HEK293 (cell line): ENCODE data around the gene CISD1.

Experiments
- HOXA7 ChIP-seq: sonication (generic); formaldehyde crosslinking; IDR thresholded peaks from 2 replicates; pipeline ENCODE4 v1.8.1; 2022; ENCODE audit warnings: missing genetic modification reagents, borderline replicate concordance
- KLF9 ChIP-seq: fragments of 450-650 bp; formaldehyde crosslinking; IDR thresholded peaks from 2 replicates; pipeline ENCODE4 v1.5.1; 2016; ENCODE audit warnings: missing biosample characterization, missing genetic modification characterization, low read depth
- TSHZ1 ChIP-seq: fragments of 450-650 bp; formaldehyde crosslinking; IDR thresholded peaks from 2 replicates; pipeline ENCODE4 v1.5.1; 2016; ENCODE audit warnings: missing biosample characterization, missing genetic modification characterization, borderline replicate concordance
- TF ChIP-seq, protein P1 (sequence below): fragments of 450-650 bp; formaldehyde crosslinking; IDR thresholded peaks from 2 replicates; pipeline ENCODE4 v1.5.1; 2016; ENCODE audit warnings: missing biosample characterization, missing genetic modification characterization

DNA sequence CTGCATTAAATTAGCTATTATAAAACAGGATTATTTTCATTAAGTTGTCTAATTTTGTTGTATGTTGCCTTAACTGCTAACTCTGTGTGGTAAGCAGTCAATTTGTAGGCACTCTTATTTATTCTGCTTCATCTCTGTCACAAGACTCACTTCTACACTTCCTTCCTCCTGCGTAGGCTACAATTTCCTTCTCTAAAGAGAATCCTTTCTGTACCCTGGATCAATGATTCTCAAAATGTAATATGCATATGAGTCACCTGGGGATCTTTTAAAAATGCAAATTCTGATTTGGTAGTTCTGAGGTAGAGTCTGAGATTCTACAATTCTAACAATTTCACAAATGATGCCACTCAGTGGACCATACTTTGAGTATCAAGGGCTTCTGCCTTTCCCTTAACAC lies 61.5 kb downstream of the CISD1 start:
- TF ChIP-seq, protein P1, sequence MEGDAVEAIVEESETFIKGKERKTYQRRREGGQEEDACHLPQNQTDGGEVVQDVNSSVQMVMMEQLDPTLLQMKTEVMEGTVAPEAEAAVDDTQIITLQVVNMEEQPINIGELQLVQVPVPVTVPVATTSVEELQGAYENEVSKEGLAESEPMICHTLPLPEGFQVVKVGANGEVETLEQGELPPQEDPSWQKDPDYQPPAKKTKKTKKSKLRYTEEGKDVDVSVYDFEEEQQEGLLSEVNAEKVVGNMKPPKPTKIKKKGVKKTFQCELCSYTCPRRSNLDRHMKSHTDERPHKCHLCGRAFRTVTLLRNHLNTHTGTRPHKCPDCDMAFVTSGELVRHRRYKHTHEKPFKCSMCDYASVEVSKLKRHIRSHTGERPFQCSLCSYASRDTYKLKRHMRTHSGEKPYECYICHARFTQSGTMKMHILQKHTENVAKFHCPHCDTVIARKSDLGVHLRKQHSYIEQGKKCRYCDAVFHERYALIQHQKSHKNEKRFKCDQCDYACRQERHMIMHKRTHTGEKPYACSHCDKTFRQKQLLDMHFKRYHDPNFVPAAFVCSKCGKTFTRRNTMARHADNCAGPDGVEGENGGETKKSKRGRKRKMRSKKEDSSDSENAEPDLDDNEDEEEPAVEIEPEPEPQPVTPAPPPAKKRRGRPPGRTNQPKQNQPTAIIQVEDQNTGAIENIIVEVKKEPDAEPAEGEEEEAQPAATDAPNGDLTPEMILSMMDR (tag by site-specific recombination), result no peak
- TF ChIP-seq KLF9 (tag by site-specific recombination) (no peak), TSHZ1 (tag by site-specific recombination) (no peak), HOXA7 (CRISPR knock-in tag) (no peak)
